NB4 (cell line): ENCODE measurements around the gene KRT82.

Source experiments
- CTCF ChIP-seq: IDR thresholded peaks from one replicate; pipeline ENCODE4 v1.5.1; 2012; ENCODE audit warnings: low read depth, low read length
- MYC ChIP-seq: IDR thresholded peaks from 2 replicates; pipeline ENCODE4 v1.6.1; 2011; ENCODE audit warnings: low read depth, low read length
- POLR2A ChIP-seq: IDR thresholded peaks from 2 replicates; pipeline ENCODE4 v1.6.1; 2011; ENCODE audit warnings: mild to moderate bottlenecking; ENCODE audit not compliant: insufficient read length; ENCODE audit errors: extremely low read depth
- TF ChIP-seq, protein P1 (sequence below): IDR thresholded peaks from 2 replicates; pipeline ENCODE4 v1.6.1; 2011; ENCODE audit warnings: low read depth, low read length

GRCh38 chr12:52364061-52364460, 42.1 kb downstream of the KRT82 start:
- no peak for TF ChIP-seq CTCF
- TF ChIP-seq POLR2A, result no peak
- TF ChIP-seq, protein P1, sequence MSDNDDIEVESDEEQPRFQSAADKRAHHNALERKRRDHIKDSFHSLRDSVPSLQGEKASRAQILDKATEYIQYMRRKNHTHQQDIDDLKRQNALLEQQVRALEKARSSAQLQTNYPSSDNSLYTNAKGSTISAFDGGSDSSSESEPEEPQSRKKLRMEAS, result no peak
- no peak for TF ChIP-seq MYC
